ENCODE data around the gene CD44. TPM values are rescaled to one million over a fixed set of nuclear protein-coding genes. Genes with fewer than 3 reads are reported as not detected.

CD44 gene
- total and polyA plus RNA-seq, 4 donors, result 4.1 to 26.9 (median 14.6) TPM

GRCh38 chr11:35214226-35214770 lies 75.3 kb downstream of the CD44 start:
- WGBS, result 88% methylated on average over 2 of the region's 2 CpGs
- no peak for TF ChIP-seq GABPA (IDR thresholded peaks at IDR 0.05 in 1 of 2, conservative IDR thresholded peaks at IDR 0.05 in 1 of 2)
- TF ChIP-seq MAX (IDR thresholded peaks at IDR 0.05), result no peak
- H3K27ac ChIP-seq (ENCODE audit: low read depth in 1 of 2, low read length in 2 of 2), result no peak overlapping the region
- no peaks in the 10 kb centered on the region for H3K36me3 ChIP-seq (ENCODE audit: control insufficient read depth in 4 of 4, insufficient read depth in 3 of 4, low read depth in 1 of 4, low read length in 3 of 4)
- H3K4me1 ChIP-seq (ENCODE audit: control insufficient read depth in 4 of 4, insufficient read depth in 4 of 4, low read length in 3 of 4), result no peaks in the 10 kb centered on the region
- DNase-seq (ENCODE audit: low spot score), result no peak
- H3K9ac ChIP-seq (ENCODE audit: low read depth in 1 of 2, low read length in 2 of 2), result no peak overlapping the region
- no peaks in the 10 kb centered on the region for H3K9me3 ChIP-seq (ENCODE audit: control insufficient read depth in 4 of 4, low read length in 3 of 4)
- H3K4me3 ChIP-seq (ENCODE audit: low read depth in 1 of 3, low read length in 3 of 3), result no peak overlapping the region
- H3K27me3 ChIP-seq (ENCODE audit: control insufficient read depth in 4 of 4, insufficient read depth in 4 of 4, low read length in 3 of 4), result no peaks in the 10 kb centered on the region

GRCh38 chr11:35214792-35215193 lies 75.8 kb downstream of the CD44 start:
- no peaks in the 10 kb centered on the region for H3K4me1 ChIP-seq (ENCODE audit: control insufficient read depth in 4 of 4, insufficient read depth in 4 of 4, low read length in 3 of 4)
- DNase-seq (ENCODE audit: low spot score), result no peak
- 78% methylated on average over 1 of the region's 1 CpG for WGBS
- no peak overlapping the region for H3K27ac ChIP-seq (ENCODE audit: low read depth in 1 of 2, low read length in 2 of 2)
- H3K9me3 ChIP-seq (ENCODE audit: control insufficient read depth in 4 of 4, low read length in 3 of 4), result no peaks in the 10 kb centered on the region
- H3K27me3 ChIP-seq (ENCODE audit: control insufficient read depth in 4 of 4, insufficient read depth in 4 of 4, low read length in 3 of 4), result no peaks in the 10 kb centered on the region
- no peaks in the 10 kb centered on the region for H3K36me3 ChIP-seq (ENCODE audit: control insufficient read depth in 4 of 4, insufficient read depth in 3 of 4, low read depth in 1 of 4, low read length in 3 of 4)
- no peak overlapping the region for H3K4me3 ChIP-seq (ENCODE audit: low read depth in 1 of 3, low read length in 3 of 3)
- H3K9ac ChIP-seq (ENCODE audit: low read depth in 1 of 2, low read length in 2 of 2), result no peak overlapping the region
- TF ChIP-seq HNF4A (conservative IDR thresholded peaks at IDR 0.05), result no peak
- TF ChIP-seq HNF4G (IDR thresholded peaks at IDR 0.05), result no peak
- no peak for TF ChIP-seq NR2F2 (IDR thresholded peaks at IDR 0.05)
- TF ChIP-seq, protein P1, sequence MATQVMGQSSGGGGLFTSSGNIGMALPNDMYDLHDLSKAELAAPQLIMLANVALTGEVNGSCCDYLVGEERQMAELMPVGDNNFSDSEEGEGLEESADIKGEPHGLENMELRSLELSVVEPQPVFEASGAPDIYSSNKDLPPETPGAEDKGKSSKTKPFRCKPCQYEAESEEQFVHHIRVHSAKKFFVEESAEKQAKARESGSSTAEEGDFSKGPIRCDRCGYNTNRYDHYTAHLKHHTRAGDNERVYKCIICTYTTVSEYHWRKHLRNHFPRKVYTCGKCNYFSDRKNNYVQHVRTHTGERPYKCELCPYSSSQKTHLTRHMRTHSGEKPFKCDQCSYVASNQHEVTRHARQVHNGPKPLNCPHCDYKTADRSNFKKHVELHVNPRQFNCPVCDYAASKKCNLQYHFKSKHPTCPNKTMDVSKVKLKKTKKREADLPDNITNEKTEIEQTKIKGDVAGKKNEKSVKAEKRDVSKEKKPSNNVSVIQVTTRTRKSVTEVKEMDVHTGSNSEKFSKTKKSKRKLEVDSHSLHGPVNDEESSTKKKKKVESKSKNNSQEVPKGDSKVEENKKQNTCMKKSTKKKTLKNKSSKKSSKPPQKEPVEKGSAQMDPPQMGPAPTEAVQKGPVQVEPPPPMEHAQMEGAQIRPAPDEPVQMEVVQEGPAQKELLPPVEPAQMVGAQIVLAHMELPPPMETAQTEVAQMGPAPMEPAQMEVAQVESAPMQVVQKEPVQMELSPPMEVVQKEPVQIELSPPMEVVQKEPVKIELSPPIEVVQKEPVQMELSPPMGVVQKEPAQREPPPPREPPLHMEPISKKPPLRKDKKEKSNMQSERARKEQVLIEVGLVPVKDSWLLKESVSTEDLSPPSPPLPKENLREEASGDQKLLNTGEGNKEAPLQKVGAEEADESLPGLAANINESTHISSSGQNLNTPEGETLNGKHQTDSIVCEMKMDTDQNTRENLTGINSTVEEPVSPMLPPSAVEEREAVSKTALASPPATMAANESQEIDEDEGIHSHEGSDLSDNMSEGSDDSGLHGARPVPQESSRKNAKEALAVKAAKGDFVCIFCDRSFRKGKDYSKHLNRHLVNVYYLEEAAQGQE (IDR thresholded peaks at IDR 0.05), result no peak
- TF ChIP-seq, protein P2, sequence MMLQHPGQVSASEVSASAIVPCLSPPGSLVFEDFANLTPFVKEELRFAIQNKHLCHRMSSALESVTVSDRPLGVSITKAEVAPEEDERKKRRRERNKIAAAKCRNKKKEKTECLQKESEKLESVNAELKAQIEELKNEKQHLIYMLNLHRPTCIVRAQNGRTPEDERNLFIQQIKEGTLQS (IDR thresholded peaks at IDR 0.05), result no peak
- TF ChIP-seq, protein P3, sequence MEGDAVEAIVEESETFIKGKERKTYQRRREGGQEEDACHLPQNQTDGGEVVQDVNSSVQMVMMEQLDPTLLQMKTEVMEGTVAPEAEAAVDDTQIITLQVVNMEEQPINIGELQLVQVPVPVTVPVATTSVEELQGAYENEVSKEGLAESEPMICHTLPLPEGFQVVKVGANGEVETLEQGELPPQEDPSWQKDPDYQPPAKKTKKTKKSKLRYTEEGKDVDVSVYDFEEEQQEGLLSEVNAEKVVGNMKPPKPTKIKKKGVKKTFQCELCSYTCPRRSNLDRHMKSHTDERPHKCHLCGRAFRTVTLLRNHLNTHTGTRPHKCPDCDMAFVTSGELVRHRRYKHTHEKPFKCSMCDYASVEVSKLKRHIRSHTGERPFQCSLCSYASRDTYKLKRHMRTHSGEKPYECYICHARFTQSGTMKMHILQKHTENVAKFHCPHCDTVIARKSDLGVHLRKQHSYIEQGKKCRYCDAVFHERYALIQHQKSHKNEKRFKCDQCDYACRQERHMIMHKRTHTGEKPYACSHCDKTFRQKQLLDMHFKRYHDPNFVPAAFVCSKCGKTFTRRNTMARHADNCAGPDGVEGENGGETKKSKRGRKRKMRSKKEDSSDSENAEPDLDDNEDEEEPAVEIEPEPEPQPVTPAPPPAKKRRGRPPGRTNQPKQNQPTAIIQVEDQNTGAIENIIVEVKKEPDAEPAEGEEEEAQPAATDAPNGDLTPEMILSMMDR (IDR thresholded peaks at IDR 0.05; ENCODE audit: low read depth, low read length, missing input control), result no peak
- TF ChIP-seq EGR1 (IDR thresholded peaks at IDR 0.05; ENCODE audit: low read depth in 2 of 2), result no peak
- TF ChIP-seq RXRA (IDR thresholded peaks at IDR 0.05), result no peak
- TF ChIP-seq JUND (IDR thresholded peaks at IDR 0.05), result no peak
- TF ChIP-seq ZBTB33 (IDR thresholded peaks at IDR 0.05), result no peak
- no peak for TF ChIP-seq GABPA (IDR thresholded peaks at IDR 0.05 in 1 of 2, conservative IDR thresholded peaks at IDR 0.05 in 1 of 2)
